ENCODE data around the gene AKAP8L.

GRCh38 chr19:15437355-15438123, 18.8 kb upstream of the AKAP8L start:
- TF ChIP-seq ATF3 (IDR thresholded peaks at IDR 0.05; ENCODE audit: insufficient read depth, low read depth, low read length) (no peak), POLR2AphosphoS5 (IDR thresholded peaks at IDR 0.05; ENCODE audit: low read depth, low read length) (no peak), ZNF274 (IDR thresholded peaks at IDR 0.05; ENCODE audit: borderline replicate concordance, extremely low read depth, low read length) (no peak), POLR2A (IDR thresholded peaks at IDR 0.05; ENCODE audit: control extremely low read depth in 1 of 2, low read depth in 2 of 2, low read length in 2 of 2) (no peak), CBX5 (IDR thresholded peaks at IDR 0.05; ENCODE audit: low read depth, low read length) (no peak), RAD21 (IDR thresholded peaks at IDR 0.05 in 1 of 2, conservative IDR thresholded peaks at IDR 0.05 in 1 of 2; ENCODE audit: low read depth in 2 of 2, low read length in 2 of 2) (no peak), YY1 (IDR thresholded peaks at IDR 0.05; ENCODE audit: low read depth, low read length) (no peak), SUZ12 (IDR thresholded peaks at IDR 0.05; ENCODE audit: low read length) (no peak), USF2 (IDR thresholded peaks at IDR 0.05; ENCODE audit: low read length) (no peak), BCL11A (IDR thresholded peaks at IDR 0.05; ENCODE audit: low read depth in 2 of 2, low read length in 2 of 2) (no peak), CTCF (IDR thresholded peaks at IDR 0.05; ENCODE audit: control extremely low read depth in 1 of 3, insufficient read depth in 1 of 3, low read depth in 1 of 3, low read length in 3 of 3) (no peak), TAF1 (IDR thresholded peaks at IDR 0.05; ENCODE audit: low read depth, low read length) (no peak), RFX5 (IDR thresholded peaks at IDR 0.05; ENCODE audit: borderline replicate concordance, low read depth, low read length) (no peak)

Data from H1 (cell line).